GM18861 (cell line): ENCODE measurements around the gene ERRFI1.
"Not testable (repeated sequence)": the region's sequence is repeated elsewhere in the genome, so short reads cannot be mapped to it uniquely, and the experiment has no call there.

ENCODE experiments used
- ATAC-seq: cut with Tn5 transposase; IDR thresholded peaks from one replicate; pipeline ENCODE4 v1.9.1; 2021; ENCODE audit not compliant: unreplicated experiment

Gene ERRFI1

GRCh38 chr1:8026153-8026975 is at the start of gene ERRFI1:
Gene ERRFI1, minus strand, starts transcription at chr1:8026309. Its CDS starts 10,690 bp downstream, at chr1:8015619.
- peak; percentile 63 for ATAC-seq

- no peak for ATAC-seq
Observed at GRCh38 chr1:8075511-8076051, 49.5 kb upstream of the ERRFI1 start.

GRCh38 chr1:8073112-8073855 is 47.2 kb upstream of the ERRFI1 start:
- ATAC-seq = no peak

GRCh38 chr1:8070381-8070811 is 44.3 kb upstream of the ERRFI1 start:
- ATAC-seq = no peak

GRCh38 chr1:8069614-8070320 is 43.7 kb upstream of the ERRFI1 start:
- not testable (repeated sequence) for ATAC-seq

GRCh38 chr1:8065369-8065768 is 39.3 kb upstream of the ERRFI1 start:
- no peak for ATAC-seq

GRCh38 chr1:8063298-8064036 is 37.4 kb upstream of the ERRFI1 start:
- no peak for ATAC-seq

GRCh38 chr1:8062861-8063260 is 36.8 kb upstream of the ERRFI1 start:
- ATAC-seq = no peak

- no peak for ATAC-seq
Observed at GRCh38 chr1:8061673-8062386, 35.7 kb upstream of the ERRFI1 start.

GRCh38 chr1:8061210-8061609 is 35.1 kb upstream of the ERRFI1 start:
- no peak for ATAC-seq

GRCh38 chr1:8059161-8059622 is 33.1 kb upstream of the ERRFI1 start:
- ATAC-seq = no peak

- not testable (repeated sequence) for ATAC-seq
Observed at GRCh38 chr1:8057779-8058178, 31.7 kb upstream of the ERRFI1 start.

- ATAC-seq = no peak
Observed at GRCh38 chr1:8055973-8056372, 29.9 kb upstream of the ERRFI1 start.

GRCh38 chr1:8053878-8054567 is 27.9 kb upstream of the ERRFI1 start:
- ATAC-seq = no peak

- ATAC-seq = no peak
Observed at GRCh38 chr1:8051650-8052049, 25.5 kb upstream of the ERRFI1 start.

GRCh38 chr1:8049229-8049628 is 23.1 kb upstream of the ERRFI1 start:
- not testable (repeated sequence) for ATAC-seq

GRCh38 chr1:8047686-8048445 is 21.8 kb upstream of the ERRFI1 start:
- ATAC-seq = no peak

- ATAC-seq = no peak
Observed at GRCh38 chr1:8047112-8047511, 21.0 kb upstream of the ERRFI1 start.
